ENCODE data around the gene CPSF7.

CPSF7 gene

GRCh38 chr11:61368646-61369045 lies 61.1 kb downstream of the CPSF7 start:
- Histone ChIP-seq H2AFZ (ENCODE audit: low read length, unreplicated experiment) (no peak overlapping the region), H3K79me2 (ENCODE audit: control insufficient read depth, insufficient read depth, low read length, unreplicated experiment) (peaks cover 10% of the 10 kb centered on the region), H3K27ac (ENCODE audit: low read depth, low read length) (peak overlapping the region; percentile 94), H3K27me3 (ENCODE audit: insufficient read depth, low read length) (no peaks in the 10 kb centered on the region), H3K4me3 (ENCODE audit: low read depth, low read length) (no peak overlapping the region), H3K4me1 (ENCODE audit: control insufficient read depth, insufficient read depth, low read length, unreplicated experiment) (peaks cover 33% of the 10 kb centered on the region), H3K36me3 (ENCODE audit: insufficient read depth, low read length) (peaks cover 42% of the 10 kb centered on the region)

- no peak overlapping the region for H2AFZ ChIP-seq (ENCODE audit: low read length, unreplicated experiment)
- no peaks in the 10 kb centered on the region for H3K27me3 ChIP-seq (ENCODE audit: insufficient read depth, low read length)
- peaks cover 34% of the 10 kb centered on the region for H3K36me3 ChIP-seq (ENCODE audit: insufficient read depth, low read length)
- no peak overlapping the region for H3K4me3 ChIP-seq (ENCODE audit: low read depth, low read length)
- H3K27ac ChIP-seq (ENCODE audit: low read depth, low read length) = peak overlapping the region; percentile 94; the same call in 1 of the 2 replicates
- H3K4me1 ChIP-seq (ENCODE audit: control insufficient read depth, insufficient read depth, low read length, unreplicated experiment) = peaks cover 33% of the 10 kb centered on the region
- H3K79me2 ChIP-seq (ENCODE audit: control insufficient read depth, insufficient read depth, low read length, unreplicated experiment) = peaks cover 22% of the 10 kb centered on the region
Measured at GRCh38 chr11:61367406-61367805, 62.4 kb downstream of the CPSF7 start.

- H3K36me3 ChIP-seq (ENCODE audit: insufficient read depth, low read length) = peaks cover 22% of the 10 kb centered on the region
- H3K4me1 ChIP-seq (ENCODE audit: control insufficient read depth, insufficient read depth, low read length, unreplicated experiment) = peaks cover 27% of the 10 kb centered on the region
- H2AFZ ChIP-seq (ENCODE audit: low read length, unreplicated experiment) = no peak overlapping the region
- no peaks in the 10 kb centered on the region for H3K27me3 ChIP-seq (ENCODE audit: insufficient read depth, low read length)
- no peak overlapping the region for H3K27ac ChIP-seq (ENCODE audit: low read depth, low read length)
- peak overlapping the region; percentile 91 for H3K4me3 ChIP-seq (ENCODE audit: low read depth, low read length)
- peaks cover 31% of the 10 kb centered on the region for H3K79me2 ChIP-seq (ENCODE audit: control insufficient read depth, insufficient read depth, low read length, unreplicated experiment)
Measured at GRCh38 chr11:61364012-61364675, 65.6 kb downstream of the CPSF7 start.

- Histone ChIP-seq H2AFZ (ENCODE audit: low read length, unreplicated experiment) (peak overlapping the region; percentile 64), H3K36me3 (ENCODE audit: insufficient read depth, low read length) (peaks cover 10% of the 10 kb centered on the region), H3K4me3 (ENCODE audit: low read depth, low read length) (peak overlapping the region; percentile 91), H3K27ac (ENCODE audit: low read depth, low read length) (peak overlapping the region; percentile 93), H3K27me3 (ENCODE audit: insufficient read depth, low read length) (no peaks in the 10 kb centered on the region), H3K79me2 (ENCODE audit: control insufficient read depth, insufficient read depth, low read length, unreplicated experiment) (peaks cover 31% of the 10 kb centered on the region), H3K4me1 (ENCODE audit: control insufficient read depth, insufficient read depth, low read length, unreplicated experiment) (peaks cover 19% of the 10 kb centered on the region)
Measured at GRCh38 chr11:61362542-61362875, 67.3 kb downstream of the CPSF7 start.

- Histone ChIP-seq H3K79me2 (ENCODE audit: control insufficient read depth, insufficient read depth, low read length, unreplicated experiment) (peaks cover 31% of the 10 kb centered on the region), H3K4me1 (ENCODE audit: control insufficient read depth, insufficient read depth, low read length, unreplicated experiment) (peaks cover 19% of the 10 kb centered on the region), H3K36me3 (ENCODE audit: insufficient read depth, low read length) (peaks cover 9% of the 10 kb centered on the region), H3K27me3 (ENCODE audit: insufficient read depth, low read length) (no peaks in the 10 kb centered on the region), H3K27ac (ENCODE audit: low read depth, low read length) (peak within 1 kb of the TSS; percentile 93), H2AFZ (ENCODE audit: low read length, unreplicated experiment) (peak within 1 kb of the TSS; percentile 80), H3K4me3 (ENCODE audit: low read depth, low read length) (peak within 1 kb of the TSS; percentile 91)
Measured at GRCh38 chr11:61361741-61362541, 67.8 kb downstream of the CPSF7 start, which contains the start of the genes CYB561A3 and TMEM138. TSS of gene CYB561A3 (minus strand) at chr11:61361882. CDS start at chr11:61356713, 5,169 bp downstream. TSS of gene TMEM138 (plus strand) at chr11:61362374. CDS start at chr11:61364391, 2,017 bp downstream.

GRCh38 chr11:61361237-61361740 lies 68.5 kb downstream of the CPSF7 start:
- Histone ChIP-seq H3K4me1 (ENCODE audit: control insufficient read depth, insufficient read depth, low read length, unreplicated experiment) (peaks cover 14% of the 10 kb centered on the region), H2AFZ (ENCODE audit: low read length, unreplicated experiment) (peak overlapping the region; percentile 35), H3K79me2 (ENCODE audit: control insufficient read depth, insufficient read depth, low read length, unreplicated experiment) (peaks cover 31% of the 10 kb centered on the region)

GRCh38 chr11:61359516-61359915 lies 70.3 kb downstream of the CPSF7 start:
- Histone ChIP-seq H3K79me2 (ENCODE audit: control insufficient read depth, insufficient read depth, low read length, unreplicated experiment) (peaks cover 30% of the 10 kb centered on the region), H3K36me3 (ENCODE audit: insufficient read depth, low read length) (peaks cover 5% of the 10 kb centered on the region; the same call in 1 of the 2 replicates), H3K27me3 (ENCODE audit: insufficient read depth, low read length) (no peaks in the 10 kb centered on the region), H2AFZ (ENCODE audit: low read length, unreplicated experiment) (no peak overlapping the region), H3K27ac (ENCODE audit: low read depth, low read length) (no peak overlapping the region), H3K4me3 (ENCODE audit: low read depth, low read length) (no peak overlapping the region), H3K4me1 (ENCODE audit: control insufficient read depth, insufficient read depth, low read length, unreplicated experiment) (peaks cover 7% of the 10 kb centered on the region)

More at GRCh38 chr11:61361237-61361740, 68.5 kb downstream of the CPSF7 start:
- Histone ChIP-seq H3K36me3 (ENCODE audit: insufficient read depth, low read length) (peaks cover 6% of the 10 kb centered on the region), H3K27me3 (ENCODE audit: insufficient read depth, low read length) (no peaks in the 10 kb centered on the region), H3K4me3 (ENCODE audit: low read depth, low read length) (peak overlapping the region; percentile 91), H3K27ac (ENCODE audit: low read depth, low read length) (peak overlapping the region; percentile 93)

GRCh38 chr11:61358566-61358965 lies 71.2 kb downstream of the CPSF7 start:
- Histone ChIP-seq H3K36me3 (ENCODE audit: insufficient read depth, low read length) (no peaks in the 10 kb centered on the region), H3K4me3 (ENCODE audit: low read depth, low read length) (no peak overlapping the region), H3K27ac (ENCODE audit: low read depth, low read length) (no peak overlapping the region), H3K79me2 (ENCODE audit: control insufficient read depth, insufficient read depth, low read length, unreplicated experiment) (peaks cover 20% of the 10 kb centered on the region), H3K27me3 (ENCODE audit: insufficient read depth, low read length) (no peaks in the 10 kb centered on the region), H3K4me1 (ENCODE audit: control insufficient read depth, insufficient read depth, low read length, unreplicated experiment) (peaks cover 7% of the 10 kb centered on the region), H2AFZ (ENCODE audit: low read length, unreplicated experiment) (no peak overlapping the region)

- Histone ChIP-seq H3K27me3 (ENCODE audit: insufficient read depth, low read length) (no peaks in the 10 kb centered on the region), H3K79me2 (ENCODE audit: control insufficient read depth, insufficient read depth, low read length, unreplicated experiment) (peaks cover 13% of the 10 kb centered on the region), H3K4me3 (ENCODE audit: low read depth, low read length) (no peak overlapping the region), H2AFZ (ENCODE audit: low read length, unreplicated experiment) (no peak overlapping the region), H3K27ac (ENCODE audit: low read depth, low read length) (no peak overlapping the region), H3K36me3 (ENCODE audit: insufficient read depth, low read length) (no peaks in the 10 kb centered on the region), H3K4me1 (ENCODE audit: control insufficient read depth, insufficient read depth, low read length, unreplicated experiment) (peaks cover 7% of the 10 kb centered on the region)
Measured at GRCh38 chr11:61357894-61358239, 71.9 kb downstream of the CPSF7 start.

GRCh38 chr11:61357233-61357893 lies 72.4 kb downstream of the CPSF7 start:
- Histone ChIP-seq H3K4me1 (ENCODE audit: control insufficient read depth, insufficient read depth, low read length, unreplicated experiment) (peaks cover 7% of the 10 kb centered on the region), H3K4me3 (ENCODE audit: low read depth, low read length) (no peak overlapping the region), H2AFZ (ENCODE audit: low read length, unreplicated experiment) (no peak overlapping the region), H3K79me2 (ENCODE audit: control insufficient read depth, insufficient read depth, low read length, unreplicated experiment) (peaks cover 8% of the 10 kb centered on the region), H3K27ac (ENCODE audit: low read depth, low read length) (no peak overlapping the region), H3K27me3 (ENCODE audit: insufficient read depth, low read length) (no peaks in the 10 kb centered on the region), H3K36me3 (ENCODE audit: insufficient read depth, low read length) (no peaks in the 10 kb centered on the region)

Measured in ACC112 (cell line).